MM.1S (cell line): ENCODE results near the gene RNF20.

Source experiments
- DNase-seq: peaks from one replicate; pipeline ENCODE4 v3.0.0-alpha.2; 2015
- H2AFZ ChIP-seq: fragments of 300-600 bp; sonication (generic); 2 replicates; pipeline ENCODE4 v1.6.0; 2016; ENCODE audit warnings: antibody characterized with exemption, low read length
- H3F3A ChIP-seq: fragments of 300-600 bp; sonication (generic); 2 replicates; pipeline ENCODE4 v1.6.1; 2016; ENCODE audit warnings: mild to moderate bottlenecking, antibody characterized with exemption, low read length, moderate library complexity, mixed read lengths; ENCODE audit not compliant: insufficient read depth
- H3K27ac ChIP-seq: fragments of 300-600 bp; sonication (generic); 2 replicates; pipeline ENCODE4 v1.5.1; 2016; ENCODE audit warnings: mild to moderate bottlenecking, low read length
- H3K27me3 ChIP-seq: fragments of 300-600 bp; sonication (generic); replicated peaks from 2 replicates; pipeline ENCODE4 v1.6.0; 2016; ENCODE audit warnings: low read length; ENCODE audit not compliant: insufficient read depth
- H3K36me3 ChIP-seq: fragments of 300-600 bp; sonication (generic); replicated peaks from 2 replicates; pipeline ENCODE4 v1.6.1; 2016; ENCODE audit warnings: mild to moderate bottlenecking, low read length, mixed read lengths; ENCODE audit not compliant: insufficient read depth
- H3K4me1 ChIP-seq: fragments of 300-600 bp; sonication (generic); 2 replicates; pipeline ENCODE4 v1.6.1; 2016; ENCODE audit warnings: low read length, mixed read lengths
- H3K4me2 ChIP-seq: fragments of 300-600 bp; sonication (generic); 2 replicates; pipeline ENCODE4 v1.6.0; 2016; ENCODE audit warnings: low read depth, low read length
- H3K4me3 ChIP-seq: fragments of 300-600 bp; sonication (generic); 2 replicates; pipeline ENCODE4 v1.5.1; 2016; ENCODE audit warnings: low read length, mixed read lengths
- H3K79me2 ChIP-seq: fragments of 300-600 bp; sonication (generic); 2 replicates; pipeline ENCODE4 v1.6.1; 2016; ENCODE audit warnings: mixed run types, low read length, mixed read lengths
- H3K9ac ChIP-seq: fragments of 300-600 bp; sonication (generic); 2 replicates; pipeline ENCODE4 v1.6.1; 2016; ENCODE audit warnings: low read length, mixed read lengths
- H3K9me2 ChIP-seq: fragments of 300-600 bp; sonication (generic); replicated peaks from 2 replicates; pipeline ENCODE4 v1.6.1; 2016; ENCODE audit warnings: mild to moderate bottlenecking, low read length, mixed read lengths; ENCODE audit not compliant: insufficient read depth
- H3K9me3 ChIP-seq: fragments of 300-600 bp; sonication (generic); replicated peaks from 2 replicates; pipeline ENCODE4 v1.6.1; 2016; ENCODE audit warnings: mild to moderate bottlenecking, low read length, mixed read lengths; ENCODE audit not compliant: insufficient read depth
- H4K20me1 ChIP-seq: fragments of 300-600 bp; sonication (generic); 2 replicates; pipeline ENCODE4 v1.6.1; 2016; ENCODE audit warnings: mild to moderate bottlenecking, low read length, moderate library complexity, mixed read lengths; ENCODE audit not compliant: insufficient read depth
- CTCF ChIP-seq: fragments of 300-600 bp; sonication (generic); IDR thresholded peaks from 2 replicates; pipeline ENCODE4 v1.5.1; 2016; ENCODE audit warnings: antibody characterized with exemption, low read length, mixed read lengths
- EZH2 ChIP-seq: fragments of 300-600 bp; sonication (generic); optimal IDR thresholded peaks from 2 replicates; pipeline ENCODE3; 2017; ENCODE audit warnings: low read depth, mild to moderate bottlenecking, antibody characterized with exemption, low read length, mixed read lengths
- EZH2phosphoT487 ChIP-seq: fragments of 300-600 bp; sonication (generic); IDR thresholded peaks from 2 replicates; pipeline ENCODE4 v1.6.1; 2018; ENCODE audit warnings: antibody characterized with exemption, low read length

The RNF20 gene

DNA sequence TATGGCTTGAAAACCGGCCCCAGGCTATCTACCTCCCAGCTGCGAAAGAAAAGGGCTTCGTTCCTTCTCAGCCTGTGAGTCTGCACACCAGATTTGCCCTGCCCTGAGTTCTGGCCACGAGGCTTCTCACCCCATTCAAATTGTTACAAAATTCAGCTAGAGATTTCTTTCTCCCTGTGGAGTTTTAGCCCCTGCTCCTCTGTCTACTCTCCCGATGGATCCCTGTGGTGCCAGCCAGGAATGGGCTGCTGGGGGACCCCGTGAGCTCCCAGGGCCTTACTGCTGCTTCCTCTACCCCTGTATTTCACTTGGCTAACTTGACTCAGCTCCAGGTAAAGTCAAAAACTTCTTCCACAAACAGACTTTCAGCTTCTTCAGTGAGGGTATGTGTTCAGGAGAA, 9.3 kb upstream of the RNF20 start:
- H3K4me1 ChIP-seq, result 0 out of 2 replicates have a peak, but pooled peaks cover under 1% of the 10 kb centered on the region
- no peak overlapping the region for H3K27ac ChIP-seq
- H4K20me1 ChIP-seq, result no peaks in the 10 kb centered on the region
- TF ChIP-seq EZH2phosphoT487, result no peak
- TF ChIP-seq EZH2, result no peak
- DNase-seq, result no peak
- no peak overlapping the region for H3K4me3 ChIP-seq
- H3K27me3 ChIP-seq, result no peaks in the 10 kb centered on the region
- no peaks in the 10 kb centered on the region for H3K36me3 ChIP-seq
- H3F3A ChIP-seq, result no peaks in the 10 kb centered on the region
- H3K4me2 ChIP-seq, result no peak overlapping the region
- H3K9ac ChIP-seq, result no peak overlapping the region
- H3K79me2 ChIP-seq, result no peaks in the 10 kb centered on the region
- H3K9me2 ChIP-seq, result no peaks in the 10 kb centered on the region
- no peak overlapping the region for H2AFZ ChIP-seq
- no peaks in the 10 kb centered on the region for H3K9me3 ChIP-seq

- Histone ChIP-seq H3K4me2 (no peak overlapping the region), H3K4me1 (peaks cover 7% of the 10 kb centered on the region; the same call in 1 of the 2 replicates), H3K9me3 (no peaks in the 10 kb centered on the region), H3K9ac (no peak overlapping the region), H3F3A (no peaks in the 10 kb centered on the region), H3K27ac (no peak overlapping the region), H3K27me3 (no peaks in the 10 kb centered on the region), H3K4me3 (no peak overlapping the region), H2AFZ (no peak overlapping the region), H4K20me1 (no peaks in the 10 kb centered on the region), H3K79me2 (no peaks in the 10 kb centered on the region), H3K36me3 (no peaks in the 10 kb centered on the region), H3K9me2 (no peaks in the 10 kb centered on the region)
- TF ChIP-seq CTCF (no peak), EZH2phosphoT487 (no peak), EZH2 (no peak)
- no peak for DNase-seq
Observed at GRCh38 chr9:101527066-101527465, 6.6 kb upstream of the RNF20 start.

DNA sequence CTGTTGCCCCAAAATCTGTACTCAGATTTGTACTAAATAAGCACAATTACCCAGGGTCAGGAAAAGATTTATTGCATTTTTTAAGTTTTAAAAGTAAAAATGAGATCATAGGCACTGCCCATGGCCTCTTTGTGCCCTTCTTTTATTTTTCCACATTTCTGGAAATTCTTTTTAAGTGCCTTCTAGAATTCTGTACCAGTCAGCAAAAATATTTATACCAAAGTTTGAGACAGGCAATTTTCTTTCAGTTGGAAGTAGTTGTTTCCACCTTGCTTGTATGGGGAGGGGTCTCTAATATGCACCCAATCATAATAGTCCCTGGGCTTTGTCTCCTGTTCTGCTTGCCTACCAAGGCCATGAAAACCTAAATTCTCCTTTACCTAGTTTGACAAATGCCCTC, 5.6 kb upstream of the RNF20 start:
- H3K27me3 ChIP-seq, result no peaks in the 10 kb centered on the region
- H3K9ac ChIP-seq, result no peak overlapping the region
- H2AFZ ChIP-seq, result no peak overlapping the region
- no peak overlapping the region for H3K4me2 ChIP-seq
- no peak for TF ChIP-seq EZH2
- TF ChIP-seq EZH2phosphoT487, result no peak
- TF ChIP-seq CTCF, result no peak
- H3K4me3 ChIP-seq, result no peak overlapping the region
- H3K4me1 ChIP-seq, result peaks cover 10% of the 10 kb centered on the region; the same call in 1 of the 2 replicates
- no peak overlapping the region for H3K27ac ChIP-seq
- H3K9me3 ChIP-seq, result no peaks in the 10 kb centered on the region
- no peaks in the 10 kb centered on the region for H3K36me3 ChIP-seq
- DNase-seq, result no peak
- H3F3A ChIP-seq, result no peaks in the 10 kb centered on the region
- no peaks in the 10 kb centered on the region for H3K79me2 ChIP-seq
- no peaks in the 10 kb centered on the region for H4K20me1 ChIP-seq
- H3K9me2 ChIP-seq, result no peaks in the 10 kb centered on the region

- no peaks in the 10 kb centered on the region for H3K9me3 ChIP-seq
- H4K20me1 ChIP-seq, result no peaks in the 10 kb centered on the region
- DNase-seq, result peak; percentile 81
- H3F3A ChIP-seq, result peaks cover 9% of the 10 kb centered on the region
- H3K27ac ChIP-seq, result no peak overlapping the region
- H3K9ac ChIP-seq, result no peak overlapping the region
- H2AFZ ChIP-seq, result peak overlapping the region; percentile 11; the same call in 1 of the 2 replicates
- H3K27me3 ChIP-seq, result no peaks in the 10 kb centered on the region
- peak overlapping the region; percentile 2; the same call in 1 of the 2 replicates for H3K4me2 ChIP-seq
- no peaks in the 10 kb centered on the region for H3K36me3 ChIP-seq
- H3K4me3 ChIP-seq, result no peak overlapping the region
- H3K4me1 ChIP-seq, result peaks cover 10% of the 10 kb centered on the region; the same call in 1 of the 2 replicates
- H3K9me2 ChIP-seq, result no peaks in the 10 kb centered on the region
- H3K79me2 ChIP-seq, result peaks cover 13% of the 10 kb centered on the region
- TF ChIP-seq EZH2phosphoT487 (no peak), CTCF (peak; percentile 84), EZH2 (no peak)
Observed at GRCh38 chr9:101530076-101530711, 3.5 kb upstream of the RNF20 start.
